HL-60/S4 treated with phorbol 12-myristate 13-acetate at 8.2 ng/mL for 4 days and 3 days (cell line): Measurements from ENCODE around the gene UAP1L1.
"Not testable (repeated sequence)": the region's sequence is repeated elsewhere in the genome, so short reads cannot be mapped to it uniquely, and the experiment has no call there.

Experiments used
- in situ Hi-C: fragments of 300-500 bp; cut with MboI; formaldehyde crosslinking; loops from 2 replicates; pipeline ENCODE4 v1.15.0; 2022; ENCODE audit warnings: low sequenced_read_pairs

Gene UAP1L1

DNA sequence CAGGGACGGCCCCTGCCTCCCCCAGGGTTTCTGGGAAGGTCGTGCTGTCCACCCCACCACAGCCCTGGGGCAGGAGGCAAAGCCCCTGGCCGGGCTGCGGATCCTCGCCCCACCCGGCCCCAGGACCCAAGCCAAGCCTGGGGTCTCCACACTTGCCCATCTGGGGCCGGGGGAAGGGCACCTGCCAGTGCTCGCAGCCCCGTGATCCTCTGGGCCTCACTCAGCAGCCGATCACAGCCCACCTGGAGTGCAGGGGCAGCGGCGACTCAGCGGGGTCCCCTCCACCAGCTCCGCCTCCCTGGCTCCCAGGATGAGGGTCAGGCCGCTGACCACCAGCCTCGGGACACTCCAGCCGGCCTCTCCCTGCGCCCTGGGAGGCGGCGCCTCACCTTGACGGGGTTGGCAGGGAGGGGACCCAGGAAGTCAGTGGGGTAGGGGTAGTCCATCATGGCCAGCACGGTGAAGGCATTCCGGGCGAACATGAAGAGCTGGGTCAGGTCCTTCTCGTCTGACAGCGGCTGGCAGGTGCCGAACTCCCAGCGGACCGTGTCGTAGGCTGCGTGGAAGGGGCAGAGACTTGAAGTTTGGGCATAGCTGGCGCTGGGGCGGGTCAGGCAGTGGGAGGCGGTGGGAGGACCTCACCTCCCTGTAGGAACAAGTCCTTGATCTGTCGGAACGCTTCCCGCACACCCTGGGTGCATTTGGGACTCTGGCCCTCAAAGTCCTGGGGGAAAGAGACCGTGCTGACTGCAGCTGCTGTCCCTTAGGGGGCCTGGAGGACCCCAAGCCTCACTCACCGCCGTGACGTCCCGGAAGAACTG lies 35.5 kb downstream of the UAP1L1 start:
- in situ Hi-C loops = no loop called here

DNA sequence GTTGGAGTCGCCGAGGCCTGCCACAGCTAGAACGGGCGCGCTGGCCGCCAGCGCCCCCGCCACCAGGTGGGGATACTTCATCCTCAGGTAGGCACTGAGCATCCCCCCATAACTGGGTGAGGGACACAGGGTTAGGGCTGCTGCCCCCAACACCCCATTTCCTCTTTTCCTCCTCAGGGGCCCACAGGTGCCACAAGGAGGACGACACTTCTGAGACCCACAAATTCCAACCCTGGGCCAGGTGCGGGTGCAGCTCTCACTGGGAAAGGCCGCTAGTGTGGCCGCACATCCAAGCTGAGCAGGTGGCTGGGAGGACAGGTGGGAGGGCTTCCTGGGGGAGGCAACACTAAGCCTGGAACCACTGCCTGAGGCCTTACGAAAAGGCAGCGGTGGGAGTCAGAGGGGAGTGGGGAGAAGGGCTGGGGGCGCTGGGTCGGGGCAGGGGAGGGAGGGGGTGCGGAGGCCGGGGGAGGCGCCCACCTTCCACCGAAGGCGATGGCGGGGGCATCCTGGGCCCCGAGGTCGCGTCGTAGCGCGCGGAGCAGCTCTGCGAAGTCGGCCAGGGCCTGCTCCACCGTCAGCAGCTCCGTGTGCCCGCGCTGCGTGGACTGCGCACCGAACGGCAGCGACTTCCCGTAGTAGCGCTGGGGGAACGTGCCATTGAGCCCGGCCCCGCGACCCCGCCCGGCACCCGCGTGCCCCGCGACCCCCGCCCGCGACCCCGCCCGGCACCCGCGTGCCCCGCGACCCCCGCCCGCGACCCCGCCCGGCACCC lies 36.3 kb downstream of the UAP1L1 start:
- in situ Hi-C loops = no loop called here

DNA sequence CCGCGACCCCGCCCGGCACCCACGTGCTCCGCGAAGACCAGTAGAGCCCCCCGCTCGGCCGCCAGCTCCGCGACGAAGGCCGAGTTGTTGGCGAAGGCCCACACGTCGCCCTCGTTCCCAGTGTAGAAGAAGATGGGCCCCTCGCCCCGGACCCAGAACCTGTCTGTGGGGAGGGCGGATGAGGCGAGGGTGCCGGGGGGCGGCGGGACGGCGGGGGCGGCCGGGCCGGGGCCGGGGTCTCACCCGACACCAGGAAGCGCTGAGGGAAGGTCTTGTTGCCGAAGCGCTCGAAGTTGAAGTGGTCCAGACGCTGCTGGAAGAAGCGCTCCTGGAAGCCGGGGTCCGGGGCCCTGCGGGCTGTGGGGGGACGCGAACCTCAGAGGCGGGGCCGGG lies 36.9 kb downstream of the UAP1L1 start:
- in situ Hi-C loops = no loop called here

DNA sequence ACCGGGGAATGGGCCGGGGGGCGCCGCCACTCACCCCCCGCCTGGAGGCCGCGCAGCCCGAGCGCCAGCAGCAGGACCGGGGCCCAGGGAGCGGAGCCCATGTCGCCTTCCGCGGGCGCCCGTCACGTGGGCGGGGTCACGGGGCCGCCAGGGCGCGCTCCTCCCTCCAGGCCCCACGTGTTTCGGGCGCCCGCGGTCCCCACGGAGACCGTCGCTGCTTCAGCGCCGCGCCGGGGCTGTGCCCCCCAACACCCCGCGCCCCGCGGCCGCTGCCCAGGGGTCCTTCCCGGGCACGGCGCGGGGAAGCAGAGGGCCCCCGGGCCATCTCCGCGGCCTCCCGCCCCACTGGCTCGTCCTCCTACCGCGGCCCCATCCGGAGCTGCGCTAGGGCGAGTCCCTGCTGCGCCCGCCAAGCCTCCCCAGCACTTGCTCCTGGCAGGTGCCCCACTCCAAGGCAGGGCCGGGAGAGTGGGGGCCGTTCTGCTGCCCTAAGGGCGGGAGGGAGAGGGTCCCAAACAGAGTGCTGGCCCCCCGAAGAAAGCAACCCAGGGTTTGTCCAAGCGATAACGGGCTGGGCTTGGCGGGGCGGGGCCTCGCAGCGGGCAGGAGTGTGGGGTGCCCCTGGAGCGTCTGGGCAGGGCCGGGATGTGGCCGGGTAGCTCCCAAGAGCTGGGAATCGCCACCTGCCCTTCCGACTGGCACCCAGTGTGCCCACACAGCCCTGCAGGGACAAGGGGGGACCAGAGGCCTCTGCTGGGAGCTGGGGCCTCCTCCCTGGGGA lies 37.5 kb downstream of the UAP1L1 start, which contains the start of gene DPP7:
TSS of gene DPP7 (minus strand) at position 121 of the 781 bp plus-strand sequence. CDS start at position 101, 20 bp downstream.
- in situ Hi-C loops = no loop called here

DNA sequence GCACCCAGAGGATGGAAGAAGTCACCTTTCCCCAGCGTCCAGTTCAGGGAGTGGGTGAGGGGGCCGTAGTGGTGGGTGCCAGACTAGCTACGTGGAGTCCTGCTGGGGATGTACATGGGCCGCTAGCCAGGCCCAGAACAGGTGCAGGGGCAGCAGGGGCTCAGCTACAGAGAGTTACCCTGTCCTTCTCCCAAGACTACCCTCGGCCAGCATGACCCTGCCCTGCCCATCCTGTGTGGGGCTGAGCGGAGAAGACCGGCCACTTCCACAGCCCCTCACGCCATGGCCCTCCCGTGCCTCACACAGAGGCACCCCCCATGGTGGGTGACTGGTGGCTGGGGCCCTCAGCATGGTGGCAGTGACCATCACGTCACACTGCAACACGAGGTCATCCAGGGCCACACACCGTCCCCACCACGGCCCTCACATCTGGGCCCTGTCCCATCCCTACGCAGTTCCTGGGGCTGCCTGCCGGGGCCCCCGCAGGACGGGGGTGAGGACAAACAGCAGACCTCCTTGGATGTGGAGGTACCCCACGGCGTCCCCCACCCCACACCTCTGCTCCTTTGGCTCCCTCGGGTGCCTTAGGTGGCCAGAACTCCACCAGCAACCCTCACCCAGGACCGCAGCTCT lies 38.2 kb downstream of the UAP1L1 start:
- in situ Hi-C loops = no loop called here

DNA sequence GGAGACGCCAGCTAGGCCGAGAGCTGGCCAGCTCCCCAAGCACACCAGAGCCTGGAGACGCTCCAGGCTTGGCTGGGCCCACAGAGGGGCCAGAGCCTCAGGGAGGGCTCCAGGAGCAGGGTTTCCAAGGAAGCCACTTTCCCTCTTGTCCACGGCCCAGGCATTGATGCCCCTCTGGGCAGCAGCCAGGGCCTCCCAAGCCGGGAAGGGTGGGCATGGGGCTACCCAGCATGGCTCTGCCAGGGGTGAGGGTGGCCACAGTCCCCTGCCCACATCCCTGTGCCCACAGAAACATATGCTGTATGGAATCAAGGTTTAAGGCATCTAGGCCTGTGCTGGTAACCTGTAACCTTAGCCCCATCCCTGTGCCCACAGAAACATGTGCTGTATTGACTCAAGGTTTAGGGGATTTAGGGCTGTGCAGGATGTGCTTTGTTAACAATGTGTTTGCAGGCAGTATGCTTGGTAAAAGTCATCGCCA lies 38.8 kb downstream of the UAP1L1 start:
- in situ Hi-C loops = no loop called here

DNA sequence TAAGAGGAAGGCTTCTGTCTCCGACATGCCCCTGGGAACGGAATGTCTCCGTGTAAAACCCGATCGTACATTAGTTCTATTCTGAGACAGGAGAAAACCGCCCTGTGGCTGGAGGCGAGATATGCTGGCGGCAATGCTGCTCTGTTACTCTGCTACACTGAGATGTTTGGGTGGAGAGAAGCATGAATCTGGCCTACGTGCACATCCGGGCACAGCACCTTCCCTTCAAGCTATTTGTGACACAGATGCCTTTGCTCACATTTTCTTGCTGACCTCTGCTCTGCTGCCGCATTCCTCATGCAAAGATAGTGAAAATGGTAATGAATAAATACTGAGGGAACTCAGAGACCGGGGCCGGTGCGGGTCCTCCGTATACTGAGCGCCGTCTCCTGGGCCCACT lies 39.4 kb downstream of the UAP1L1 start:
- in situ Hi-C loops = no loop called here

DNA sequence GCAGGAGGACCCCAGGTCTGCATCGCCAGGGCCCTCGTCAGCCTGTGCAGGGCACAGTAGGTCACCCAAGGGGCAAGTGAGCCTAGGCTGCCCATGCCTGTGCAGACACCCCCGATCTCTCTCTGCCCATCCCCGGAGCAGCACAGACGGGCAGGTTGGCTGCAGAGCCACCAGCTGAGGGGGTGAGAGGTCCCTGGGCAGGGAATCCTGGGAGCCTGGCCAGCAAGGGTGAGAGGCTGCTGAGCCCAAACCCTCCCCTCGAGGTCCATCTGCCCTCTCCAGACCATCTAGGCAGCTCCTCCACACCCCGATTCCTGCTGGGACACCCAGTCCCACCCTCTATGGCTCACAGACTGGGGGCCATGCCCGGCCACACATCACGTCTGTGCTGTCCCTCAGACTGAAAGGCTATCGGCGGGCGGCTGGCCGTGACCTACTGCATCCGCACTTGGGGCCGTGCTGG lies 40.0 kb downstream of the UAP1L1 start:
- in situ Hi-C loops = no loop called here

DNA sequence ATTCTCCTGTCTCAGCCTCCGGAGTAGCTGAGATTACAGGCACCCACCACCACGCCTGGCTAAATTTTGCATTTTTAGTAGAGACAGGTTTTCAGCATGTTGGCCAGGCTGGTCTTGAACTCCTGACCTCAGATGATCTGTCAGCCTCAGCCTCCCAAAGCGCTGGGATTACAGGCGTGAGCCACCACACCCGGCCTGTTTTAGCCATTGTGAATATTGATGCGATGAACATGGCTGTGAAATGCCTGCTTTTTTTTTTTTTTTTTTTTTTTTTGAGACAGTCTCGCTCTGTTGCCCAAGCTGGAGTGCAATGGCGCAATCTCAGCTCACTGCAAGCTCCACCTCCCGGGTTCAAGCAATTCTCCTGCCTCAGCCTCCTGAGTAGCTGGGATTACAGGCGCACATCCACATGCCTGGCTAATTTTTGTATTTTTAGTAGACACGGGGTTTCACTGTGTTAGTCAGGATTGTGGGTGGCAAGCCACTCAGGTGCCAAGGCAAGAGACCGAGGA lies 40.8 kb downstream of the UAP1L1 start:
- in situ Hi-C loops = not testable (repeated sequence)

DNA sequence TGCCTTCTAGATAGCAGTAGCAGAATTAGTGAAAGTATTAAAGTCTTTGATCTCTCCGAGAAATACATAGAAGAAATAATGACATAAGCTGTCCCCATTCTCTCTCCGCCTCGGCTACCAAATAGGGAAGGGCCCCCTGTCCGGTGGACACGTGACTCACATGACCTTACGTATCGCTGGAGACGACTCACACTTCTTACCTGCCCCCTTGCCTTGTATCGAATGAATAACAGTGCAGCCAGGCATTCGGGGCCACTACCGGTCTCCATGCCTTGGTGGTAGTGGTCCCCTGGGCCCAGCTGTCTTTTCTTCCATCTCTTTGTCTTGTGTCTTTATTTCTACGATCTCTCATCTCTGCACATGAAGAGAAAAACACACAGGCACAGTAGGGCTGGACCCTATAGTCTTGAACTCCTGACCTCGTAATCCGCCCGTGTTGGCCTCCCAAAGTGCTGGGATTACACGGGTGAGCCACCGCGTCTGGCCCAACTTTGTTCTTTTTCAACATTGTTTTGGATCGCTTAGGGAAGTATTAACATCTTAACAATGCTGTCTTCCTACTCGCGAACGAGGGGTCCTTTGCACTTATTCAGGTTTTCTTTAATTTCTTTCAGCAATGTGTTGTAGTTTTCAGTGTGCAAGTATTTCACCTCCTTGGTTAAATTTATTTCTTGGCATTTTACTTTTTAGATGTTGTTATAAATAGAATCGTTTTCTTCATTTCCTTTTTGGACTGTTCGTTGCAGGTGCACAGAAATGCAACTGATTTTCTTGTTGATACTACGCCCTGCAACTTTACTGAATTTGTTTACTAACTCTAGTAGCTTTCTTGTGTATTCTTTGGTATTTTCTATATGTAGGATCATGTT lies 44.8 kb downstream of the UAP1L1 start:
- in situ Hi-C loops = loop anchor here (10.0 kb wide), 1 partner anchor 103 kb away; the partner anchor contains the start of genes CYSRT1, RNF208 and RNF224

DNA sequence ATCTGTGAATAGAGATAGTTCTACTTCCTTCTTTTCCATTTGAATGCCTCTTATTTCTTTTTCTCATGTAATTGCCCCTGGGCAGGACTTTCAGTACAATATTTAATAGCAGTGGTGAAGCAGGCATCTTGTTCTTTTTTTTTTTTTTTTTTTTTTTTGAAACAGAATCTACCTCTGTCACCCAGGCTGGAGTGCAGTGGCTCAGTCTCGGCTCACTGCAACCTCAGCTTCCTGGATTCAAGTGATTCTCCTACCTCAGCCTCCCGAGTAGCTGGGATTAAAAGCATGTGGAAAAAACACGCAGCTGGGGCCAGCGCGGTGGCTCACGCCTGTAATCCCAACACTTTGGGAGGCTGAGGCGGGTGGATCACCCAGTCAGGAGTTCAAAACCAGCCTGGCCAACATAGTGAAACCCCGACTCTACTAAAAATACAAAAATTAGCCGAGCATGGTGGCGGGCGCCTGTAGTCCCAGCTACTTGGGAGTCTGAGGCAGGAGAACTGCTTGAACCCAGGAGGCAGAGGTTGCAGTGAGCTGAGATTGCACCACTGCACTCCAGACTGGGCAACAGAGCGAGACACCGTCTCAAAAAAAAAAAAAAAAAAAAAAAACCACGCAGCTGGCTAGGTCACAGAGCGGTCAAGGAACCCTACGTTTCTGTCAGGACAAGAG lies 45.6 kb downstream of the UAP1L1 start:
- in situ Hi-C loops = loop anchor here (10.0 kb wide), 1 partner anchor 102 kb away; the partner anchor contains the start of genes CYSRT1, RNF208 and RNF224

DNA sequence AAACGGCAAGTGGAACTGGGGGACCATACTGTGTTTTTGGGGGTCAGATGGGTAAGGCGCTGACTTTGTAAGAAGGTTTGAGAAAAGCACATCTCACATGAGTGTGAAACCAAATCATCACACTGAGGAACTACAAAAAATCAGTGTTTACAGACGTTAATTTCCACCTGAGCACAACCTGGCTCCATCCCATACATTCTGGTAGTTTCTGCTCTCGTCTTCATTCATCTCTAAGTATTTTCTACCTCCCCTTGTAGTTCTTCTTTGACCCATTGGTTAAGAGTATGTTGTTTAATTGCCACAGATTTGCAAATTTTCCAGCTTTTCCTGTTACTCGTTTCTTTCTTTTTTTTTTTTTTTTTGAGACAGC lies 46.1 kb downstream of the UAP1L1 start:
- in situ Hi-C loops = loop anchor here (10.0 kb wide), 1 partner anchor 101 kb away; the partner anchor contains the start of genes CYSRT1, RNF208 and RNF224

DNA sequence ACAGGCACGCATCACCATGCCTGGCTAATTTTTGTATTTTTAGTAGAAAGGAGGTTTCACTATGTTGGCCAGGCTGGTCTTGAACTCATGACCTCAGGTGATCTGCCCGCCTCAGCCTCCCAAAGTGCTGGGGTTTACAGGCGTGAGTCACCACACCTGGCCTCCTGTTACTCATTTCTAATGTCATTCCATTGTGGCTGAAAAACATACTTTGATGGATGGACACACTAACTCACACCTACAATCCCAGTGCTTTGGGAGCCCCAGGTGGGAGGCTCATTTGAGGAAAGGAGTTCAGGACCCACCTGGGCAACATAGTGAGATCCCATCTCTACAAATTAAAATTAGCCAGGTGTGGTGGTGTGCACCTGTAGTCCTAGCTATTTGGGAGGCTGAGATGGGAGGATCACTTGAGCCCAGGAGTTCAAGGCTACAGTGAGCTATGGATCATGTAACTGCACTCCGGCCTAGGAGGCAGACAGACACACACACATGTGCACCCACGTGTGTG lies 46.7 kb downstream of the UAP1L1 start:
- in situ Hi-C loops = loop anchor here (10.0 kb wide), 1 partner anchor 101 kb away; the partner anchor contains the start of genes CYSRT1, RNF208 and RNF224

DNA sequence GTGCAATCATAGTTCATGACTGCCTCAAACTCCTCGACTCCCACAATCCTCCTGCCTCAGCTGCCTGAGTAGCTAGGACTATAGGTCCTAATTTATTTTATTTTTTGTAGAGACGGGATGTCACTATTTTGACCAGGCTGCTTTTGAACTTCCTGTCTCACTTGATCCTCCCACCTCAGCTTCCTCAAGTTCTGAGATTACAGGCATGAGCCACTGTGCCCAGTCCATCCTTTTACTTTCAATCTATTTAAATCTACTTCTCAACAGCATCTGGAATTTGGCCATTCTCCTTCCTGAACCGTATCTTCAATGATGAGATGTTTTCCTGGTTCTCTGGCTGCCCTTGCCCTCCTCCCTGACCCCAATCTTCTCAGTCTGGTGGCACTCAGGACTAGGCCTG lies 49.5 kb downstream of the UAP1L1 start:
- in situ Hi-C loops = loop anchor here (10.0 kb wide), 1 partner anchor 98 kb away; the partner anchor contains the start of genes CYSRT1, RNF208 and RNF224

DNA sequence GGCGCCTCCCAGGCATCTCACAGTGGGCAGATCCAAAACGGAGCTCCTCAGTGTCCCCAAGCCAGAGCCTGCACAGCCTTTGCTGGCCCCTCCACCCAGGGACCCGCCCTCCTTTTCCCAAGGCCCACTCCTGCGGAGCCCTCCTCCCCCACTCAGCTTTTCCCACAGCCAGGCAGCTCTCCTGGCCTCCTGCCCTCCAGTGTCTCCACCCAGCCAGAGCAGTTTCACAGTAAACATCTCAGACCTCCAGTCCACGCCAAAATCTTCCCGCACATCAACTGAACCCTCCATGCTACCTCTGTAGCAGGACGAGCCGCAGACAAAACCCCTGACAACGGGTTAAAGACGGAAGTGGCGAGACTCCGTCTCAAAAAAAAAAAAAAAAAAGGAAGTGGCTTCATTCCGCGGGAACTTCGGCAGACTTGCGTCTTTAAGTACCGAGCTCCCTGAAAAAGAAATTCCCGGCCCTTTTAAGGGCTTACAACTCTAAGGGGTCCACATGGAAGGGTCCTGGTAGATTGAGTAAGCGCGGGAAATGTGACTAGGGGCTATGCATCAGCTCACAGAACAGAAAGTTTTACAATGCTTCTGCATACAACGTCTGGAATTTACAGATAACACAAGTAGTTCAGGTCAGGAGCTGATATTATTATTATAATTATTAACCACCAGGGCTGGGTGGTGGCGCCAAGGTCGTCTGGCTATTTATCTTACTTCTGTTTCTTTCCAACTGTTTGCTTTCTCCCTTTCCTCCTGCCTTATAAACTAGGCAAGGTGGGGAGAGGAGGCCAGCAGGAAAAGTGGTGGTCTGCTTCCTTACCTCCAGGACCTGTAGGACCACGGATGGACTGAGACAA lies 50.2 kb downstream of the UAP1L1 start:
- in situ Hi-C loops = loop anchor here (10.0 kb wide), 1 partner anchor 97 kb away; the partner anchor contains the start of genes CYSRT1, RNF208 and RNF224

DNA sequence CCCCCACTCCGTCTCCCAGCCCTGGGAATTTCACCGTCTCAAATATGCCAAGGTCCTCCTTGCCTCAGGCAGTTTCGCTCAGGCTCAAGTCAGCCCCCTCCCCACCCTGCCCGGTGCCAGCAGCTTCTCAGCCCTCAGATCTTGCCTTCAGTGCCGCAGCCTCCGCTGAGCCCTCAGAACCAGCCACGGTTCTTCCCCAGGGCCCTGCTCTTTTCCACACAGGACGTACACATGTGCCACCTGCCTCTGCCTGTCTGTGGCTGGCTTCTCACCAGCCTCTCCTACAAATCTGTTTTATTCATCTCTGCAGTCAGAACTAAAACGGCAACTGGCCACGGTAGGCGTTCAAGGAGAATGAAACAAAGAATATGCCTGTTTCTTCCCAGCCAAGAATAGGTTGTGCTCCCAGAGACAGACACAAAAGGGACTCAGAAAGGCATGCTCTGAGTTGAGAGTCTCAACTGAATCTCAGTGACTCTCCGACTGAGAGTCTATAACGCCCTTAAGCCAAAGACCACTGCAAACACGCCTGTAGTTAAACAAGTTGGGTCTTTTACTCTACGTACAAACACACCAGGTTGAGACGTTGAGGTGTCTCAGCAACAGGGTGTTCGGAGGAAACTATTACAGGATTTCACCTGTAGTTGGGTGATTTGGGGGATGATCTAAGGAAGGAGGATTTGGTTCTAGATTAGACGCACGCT lies 51.0 kb downstream of the UAP1L1 start:
- in situ Hi-C loops = loop anchor here (10.0 kb wide), 1 partner anchor 96 kb away; the partner anchor contains the start of genes CYSRT1, RNF208 and RNF224
